SH-SY5Y (cell line): Measurements from ENCODE around the gene DENND2C.

Source experiments
- GATA2 ChIP-seq: IDR thresholded peaks from 2 replicates; pipeline ENCODE4 v1.6.1; 2011; ENCODE audit warnings: mild to moderate bottlenecking, low read depth, low read length
- GATA3 ChIP-seq: IDR thresholded peaks from 2 replicates; pipeline ENCODE4 v1.6.1; 2011; ENCODE audit warnings: low read depth, mild to moderate bottlenecking, low read length, moderate library complexity

DENND2C gene

DNA sequence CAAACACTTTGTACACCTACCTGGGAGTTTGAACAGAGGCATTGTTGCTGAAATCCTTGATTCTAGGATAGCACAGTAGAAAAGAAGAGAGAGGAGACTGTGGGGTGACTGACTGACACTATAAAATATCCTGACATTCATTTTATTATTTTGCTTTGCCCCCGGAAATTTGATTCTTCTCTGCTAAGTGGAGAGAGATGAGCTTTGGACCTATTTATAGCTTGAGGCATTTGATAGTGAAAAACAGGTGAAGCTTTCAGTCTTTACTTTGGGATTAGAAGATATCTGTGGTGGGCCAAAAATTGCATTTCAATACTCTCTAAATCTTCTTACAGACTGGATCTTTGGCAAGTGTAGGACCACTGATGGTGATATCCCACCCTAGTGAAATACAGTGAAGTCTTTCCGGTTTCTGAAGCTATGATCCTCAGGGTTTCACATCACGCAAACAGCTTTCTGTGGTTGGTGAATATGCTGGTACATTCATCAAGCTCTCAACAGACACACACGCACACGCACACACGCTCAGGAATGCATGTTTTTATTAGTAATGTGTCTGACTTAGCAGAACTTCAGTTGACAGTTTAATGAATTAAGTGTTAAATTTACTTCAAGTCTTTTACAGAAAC lies 25.7 kb upstream of the DENND2C start, which contains the start of gene AMPD1:
TSS of gene AMPD1 (minus strand) at position 117 of the 629 bp plus-strand sequence. CDS start at position 42, 75 bp downstream.
- no peak for TF ChIP-seq GATA2
- TF ChIP-seq GATA3 = no peak

DNA sequence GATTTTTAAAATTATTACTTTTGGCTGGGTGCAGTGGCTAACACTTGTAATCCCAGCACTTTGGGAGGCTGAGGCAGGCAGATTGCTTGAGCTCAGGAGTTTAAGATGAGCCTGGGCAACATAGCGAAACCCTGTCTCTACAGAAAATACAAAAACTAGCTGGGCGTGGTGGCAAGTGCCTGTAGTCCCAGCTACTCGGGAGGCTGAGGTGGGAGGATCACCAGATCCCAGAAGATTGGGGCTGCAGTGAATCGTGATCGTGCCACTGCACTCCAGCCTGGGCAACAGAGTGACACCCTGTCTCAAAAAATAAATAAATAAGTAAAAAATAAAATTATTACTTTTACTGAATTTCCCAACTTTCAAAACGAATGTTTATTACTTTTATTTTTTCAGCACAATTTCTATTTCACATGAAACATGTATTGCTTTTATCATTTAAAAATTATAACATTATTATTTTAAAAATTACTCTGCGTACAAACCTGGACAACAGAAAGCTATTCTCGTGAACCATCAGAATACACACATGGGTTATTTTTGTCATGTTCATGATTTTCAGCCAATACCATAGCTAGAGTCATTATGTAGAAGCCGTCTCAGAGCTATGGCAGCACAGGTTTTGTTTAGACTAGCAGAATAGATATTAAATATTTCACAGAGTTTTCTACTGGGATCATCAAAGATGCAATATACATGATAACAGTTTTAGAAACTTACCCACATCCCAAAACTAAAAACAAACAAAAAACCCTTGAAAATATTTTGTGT lies 24.9 kb upstream of the DENND2C start:
- no peak for TF ChIP-seq GATA3

DNA sequence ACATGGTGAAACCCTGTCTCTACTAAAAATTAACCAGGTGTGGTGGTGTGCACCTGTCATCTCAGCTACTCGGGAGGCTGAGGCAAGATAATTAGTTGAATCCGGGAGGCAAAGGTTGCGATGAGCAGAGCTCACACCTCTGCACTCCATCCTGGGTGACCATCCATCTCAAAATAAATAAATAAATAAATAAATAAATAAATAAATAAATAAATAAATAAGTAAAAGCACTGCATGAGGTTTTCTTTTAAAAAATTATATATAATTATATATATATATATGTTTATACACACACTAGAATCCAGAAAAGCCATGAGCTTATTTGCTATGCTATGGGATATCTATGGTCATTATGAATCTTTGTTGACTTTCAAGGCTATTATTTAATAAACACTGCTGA lies 23.1 kb upstream of the DENND2C start:
- no peak for TF ChIP-seq GATA3
- TF ChIP-seq GATA2 = no peak

DNA sequence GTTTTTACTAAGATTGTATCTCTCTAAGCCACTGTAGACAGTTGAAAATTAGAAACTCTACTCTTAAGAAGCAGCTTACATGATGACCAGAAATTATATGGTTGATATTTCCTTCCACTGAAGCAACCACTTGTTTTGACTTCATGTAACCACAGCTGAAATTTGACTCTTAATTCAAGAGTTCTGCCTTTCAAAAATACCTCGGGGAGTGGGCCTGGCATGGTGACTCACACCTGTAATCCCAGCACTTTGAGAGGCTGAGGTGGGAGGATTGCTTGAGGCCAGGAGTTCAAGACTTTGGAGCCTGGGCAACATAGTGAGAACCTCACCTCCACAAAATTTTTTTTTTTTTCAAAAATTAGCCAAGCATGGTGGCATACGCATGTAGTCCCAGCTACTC lies 21.2 kb upstream of the DENND2C start:
- TF ChIP-seq GATA3 (no peak), GATA2 (no peak)

DNA sequence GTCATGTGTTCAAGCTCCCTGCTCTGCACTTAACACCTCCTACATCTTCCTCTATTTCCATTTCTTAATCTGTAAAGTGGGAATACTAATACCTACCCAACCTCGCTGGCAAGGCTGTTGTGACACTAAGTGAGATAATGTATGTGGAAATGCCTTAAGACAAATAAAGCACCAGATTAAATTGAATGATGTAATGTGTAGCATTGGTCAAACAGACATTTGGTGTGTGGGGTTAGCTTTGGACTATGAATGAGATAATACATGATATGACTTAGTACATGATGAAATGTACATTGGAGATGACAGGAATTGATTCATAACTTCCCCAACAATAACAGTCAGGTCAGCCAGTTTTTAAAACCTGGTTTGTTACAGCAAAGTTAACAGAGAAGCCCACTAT lies 20.3 kb upstream of the DENND2C start:
- no peak for TF ChIP-seq GATA2

DNA sequence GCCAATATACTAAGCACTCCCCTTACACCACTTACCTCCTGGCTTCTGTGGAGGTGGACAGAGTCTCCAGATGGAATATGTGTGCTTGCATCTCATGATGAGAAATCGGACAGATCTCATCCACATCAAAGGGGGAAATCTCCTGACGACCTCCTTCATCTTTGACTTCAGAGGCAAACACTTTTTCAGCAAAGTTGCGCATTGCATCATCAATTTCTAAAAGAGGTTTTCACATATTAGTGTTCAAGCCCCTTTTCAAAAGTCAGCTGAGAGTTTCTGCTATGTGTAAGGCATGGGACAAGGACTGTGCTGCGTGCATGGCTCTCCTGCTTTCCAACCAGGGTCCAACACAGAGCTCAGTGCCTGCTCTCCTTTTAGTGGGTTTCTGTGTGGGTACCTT lies 18.7 kb upstream of the DENND2C start:
- TF ChIP-seq GATA3 (no peak), GATA2 (no peak)

DNA sequence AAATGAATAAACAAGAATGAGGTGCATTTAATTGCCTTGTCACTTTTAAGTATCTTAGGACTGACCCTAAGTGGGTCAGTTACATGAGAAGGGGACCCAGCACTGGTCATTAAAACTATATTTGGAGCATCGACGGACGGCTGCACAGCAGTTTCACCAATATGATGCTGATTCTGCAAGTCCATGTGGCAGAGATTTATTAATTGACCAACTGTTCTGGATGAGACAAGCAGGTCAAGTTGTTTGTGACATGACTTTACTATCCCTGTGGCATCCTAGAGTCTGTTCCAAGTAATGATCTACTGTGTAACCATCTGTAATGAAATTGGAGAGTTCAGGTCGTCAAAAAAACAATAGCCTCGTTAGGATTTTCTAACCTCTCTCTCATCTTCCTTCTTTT lies 16.0 kb upstream of the DENND2C start:
- no peak for TF ChIP-seq GATA2
- TF ChIP-seq GATA3 = no peak

DNA sequence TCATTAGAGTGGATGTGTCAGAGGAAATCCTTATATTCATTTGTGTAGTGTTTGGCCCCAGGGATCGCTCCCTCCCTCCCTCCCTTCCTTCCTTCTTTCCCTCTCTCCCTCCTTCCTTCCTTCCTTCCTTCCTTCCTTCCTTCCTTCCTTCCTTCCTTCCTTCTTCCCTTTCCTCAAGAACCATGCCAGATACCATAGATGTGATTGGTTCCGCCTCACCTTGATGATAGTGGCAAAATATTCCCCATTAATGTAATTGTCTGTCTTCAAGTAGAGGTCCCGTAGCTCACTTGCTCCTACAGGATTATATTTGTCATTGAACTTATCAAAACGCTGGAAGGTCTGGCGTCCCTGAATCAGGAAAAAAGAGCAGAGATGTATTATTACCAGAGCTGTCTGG lies 7.8 kb upstream of the DENND2C start:
- TF ChIP-seq GATA2 = no peak
- no peak for TF ChIP-seq GATA3

DNA sequence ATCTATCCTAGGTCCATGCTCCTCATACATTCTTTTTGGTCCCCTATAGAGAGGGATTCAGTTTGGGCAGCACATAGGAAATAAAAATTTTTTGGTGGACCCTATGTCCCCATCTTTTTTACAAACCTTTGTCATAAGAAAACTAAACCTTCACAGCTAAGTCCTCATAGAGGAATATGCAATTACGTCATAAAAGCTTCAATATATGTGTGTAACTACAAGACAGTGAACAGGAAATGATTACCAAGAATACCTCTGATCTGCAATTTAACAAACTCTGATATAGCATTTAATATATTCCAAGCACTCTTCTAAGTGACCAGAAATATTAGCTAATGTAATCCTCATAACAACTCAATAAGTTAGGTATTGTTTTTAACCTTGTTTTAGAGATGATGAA lies 6.3 kb upstream of the DENND2C start:
- TF ChIP-seq GATA2 (no peak), GATA3 (no peak)

DNA sequence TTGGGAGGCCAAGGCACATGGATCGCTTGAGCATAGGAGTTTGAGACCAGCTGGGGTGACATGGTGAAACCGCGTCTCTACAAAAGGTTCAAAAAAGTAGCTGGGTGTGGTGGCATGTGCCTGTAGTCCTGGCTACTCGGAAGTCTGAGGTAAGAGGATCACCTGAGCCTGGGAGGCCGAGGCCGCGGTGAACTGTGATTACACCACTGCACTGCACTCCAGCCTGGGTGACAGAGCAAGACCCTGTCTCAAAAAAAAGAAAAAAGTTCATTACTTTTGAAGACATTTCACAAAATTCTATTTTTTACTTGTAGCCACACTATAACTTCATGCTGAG lies 2.1 kb upstream of the DENND2C start:
- TF ChIP-seq GATA3 = no peak
- no peak for TF ChIP-seq GATA2

DNA sequence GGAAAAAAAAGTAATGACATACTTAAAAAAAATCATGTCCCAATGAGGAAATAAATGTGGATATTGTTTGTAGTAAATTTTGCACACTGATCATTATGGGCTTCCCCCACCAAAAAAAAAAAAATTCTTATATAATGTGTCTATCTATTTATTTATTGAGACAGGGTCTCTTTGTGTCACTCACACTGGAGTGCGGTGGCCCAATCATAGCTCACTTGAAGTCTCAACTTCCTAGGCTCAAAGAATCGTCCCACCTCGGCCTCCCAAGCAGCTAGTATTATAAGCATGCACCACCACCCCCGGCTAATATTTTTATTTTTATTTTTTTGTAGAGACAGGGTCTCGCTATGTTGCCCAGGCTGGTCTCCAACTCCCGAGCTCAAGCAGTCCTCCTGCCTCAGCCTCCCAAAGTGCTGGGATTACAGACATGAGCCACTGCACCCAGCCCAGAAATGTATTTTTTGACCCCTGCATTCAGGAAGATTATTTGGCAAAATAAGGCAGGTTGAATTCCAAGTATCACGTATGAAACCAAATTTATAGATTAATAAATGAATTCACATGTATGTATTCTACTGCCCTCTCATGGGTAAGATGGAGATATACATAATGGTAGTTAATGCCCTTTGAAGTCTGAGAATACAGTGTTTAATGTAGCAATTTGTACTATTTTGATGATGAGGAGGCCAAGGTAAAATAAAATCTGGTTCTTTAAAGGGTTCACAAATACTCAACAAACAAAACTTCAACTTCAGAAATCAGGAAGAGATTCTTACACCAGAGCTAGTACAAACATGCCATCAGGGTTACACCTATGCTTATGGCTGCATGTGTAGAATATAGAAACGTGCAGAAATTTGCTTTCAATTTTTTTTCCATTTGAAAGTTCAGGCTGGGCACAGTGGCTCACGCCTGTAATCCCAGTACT lies 1.4 kb upstream of the DENND2C start:
- TF ChIP-seq GATA3 = no peak
- no peak for TF ChIP-seq GATA2

DNA sequence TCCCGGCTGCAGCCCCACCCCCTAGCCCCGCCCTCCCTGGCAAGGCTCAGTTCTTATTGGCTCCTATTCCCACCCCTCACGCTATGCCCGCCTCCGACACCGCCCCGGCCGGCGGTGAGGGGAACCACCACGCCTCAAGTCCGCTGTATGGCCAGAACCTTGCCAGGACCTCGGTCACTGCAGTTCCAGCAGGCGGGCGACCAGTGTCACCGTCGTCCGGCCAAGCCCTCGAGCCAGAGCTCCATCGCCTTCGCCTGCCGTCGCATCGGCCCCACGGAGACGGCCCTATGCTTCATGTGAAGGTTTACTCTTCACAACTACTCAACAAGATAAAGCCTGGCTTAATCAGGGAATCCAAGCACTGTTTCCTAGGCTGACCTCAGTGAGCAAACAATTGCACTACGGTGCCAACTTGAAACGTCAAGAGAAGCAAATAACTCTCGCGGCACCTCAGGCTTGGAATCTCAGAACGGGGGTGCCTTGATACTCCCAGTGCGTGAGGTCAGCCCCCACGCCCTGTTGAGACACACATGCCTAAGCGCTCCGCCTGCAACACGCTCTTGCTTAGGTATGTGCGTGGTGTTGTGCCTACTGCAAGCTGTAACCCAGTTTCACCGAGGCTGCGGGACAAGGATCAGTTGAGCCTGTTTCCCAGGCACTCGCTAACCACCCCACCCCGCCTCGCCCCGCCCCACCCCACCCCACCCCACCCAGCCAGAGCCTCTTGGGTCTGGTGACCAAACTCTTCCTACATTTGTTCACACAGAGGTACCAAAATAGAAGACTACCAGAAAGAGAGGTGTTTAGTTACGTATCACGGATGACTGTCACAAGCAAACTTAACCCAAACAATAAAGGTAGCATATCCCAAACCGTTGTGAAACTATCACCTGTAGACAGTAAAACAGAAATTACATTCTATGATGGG lies 498 bp upstream of the DENND2C start:
- TF ChIP-seq GATA2 = no peak
- TF ChIP-seq GATA3 = no peak

DNA sequence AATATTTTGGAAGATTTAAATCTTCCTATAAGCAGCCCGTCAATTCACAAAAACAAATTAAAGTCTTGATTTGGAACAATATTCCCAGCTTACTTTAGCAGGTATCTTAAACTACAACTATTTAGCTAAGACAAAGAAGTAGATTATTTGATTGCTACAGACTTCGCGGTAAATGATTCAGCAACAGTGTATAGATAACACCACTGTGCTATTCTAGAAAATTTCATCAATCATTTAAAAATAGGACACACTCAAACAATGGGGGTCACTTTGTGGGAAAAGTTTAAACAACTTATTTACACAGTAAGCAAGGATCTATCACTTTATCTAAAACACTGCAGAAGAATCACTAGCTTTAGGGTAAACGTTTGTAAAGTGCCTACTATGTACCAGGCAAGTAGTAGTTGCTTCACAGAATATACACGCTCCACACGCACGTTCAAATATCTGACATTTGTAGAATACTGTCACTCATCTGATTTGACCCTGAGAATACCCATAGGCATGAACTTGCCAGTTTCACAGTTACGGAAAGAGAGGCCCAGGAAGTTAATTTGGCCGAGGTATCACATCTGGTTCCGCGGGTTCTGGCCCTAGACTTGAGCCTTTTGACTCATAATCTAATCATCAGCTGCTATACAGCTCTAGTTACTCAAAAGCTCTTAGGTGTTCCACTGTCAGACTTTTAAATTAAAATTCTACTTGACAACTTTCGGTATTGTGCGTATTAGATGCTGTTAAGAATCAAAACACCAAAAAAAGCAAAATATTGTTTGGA lies 876 bp downstream of the DENND2C start:
- TF ChIP-seq GATA3 (no peak), GATA2 (no peak)

DNA sequence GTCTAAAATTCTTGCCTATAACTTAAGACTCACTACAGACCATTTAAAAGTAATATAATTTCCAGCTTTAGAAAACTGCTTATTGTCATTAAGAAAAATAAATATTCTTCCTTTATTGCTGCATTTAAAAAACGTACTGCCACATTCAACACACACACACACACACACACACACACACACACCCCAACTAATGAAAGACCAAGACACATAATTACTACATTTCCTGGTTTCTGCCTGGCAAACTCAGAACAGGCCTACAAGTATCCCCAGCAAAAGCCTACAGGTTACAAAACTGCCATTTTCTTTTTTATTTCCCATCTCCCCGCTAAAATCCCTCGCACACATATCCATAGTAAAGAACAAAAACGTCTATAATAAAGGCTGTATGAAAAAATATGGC lies 1.5 kb downstream of the DENND2C start:
- TF ChIP-seq GATA2 (no peak), GATA3 (no peak)
